GM21576 (cell line): ENCODE results near the gene SLC35A3.

ENCODE experiments used
- ATAC-seq: cut with Tn5 transposase; IDR thresholded peaks from one replicate; pipeline ENCODE4 v1.9.1; 2021; ENCODE audit warnings: mild to moderate bottlenecking, moderate library complexity; ENCODE audit not compliant: unreplicated experiment

Gene SLC35A3

DNA sequence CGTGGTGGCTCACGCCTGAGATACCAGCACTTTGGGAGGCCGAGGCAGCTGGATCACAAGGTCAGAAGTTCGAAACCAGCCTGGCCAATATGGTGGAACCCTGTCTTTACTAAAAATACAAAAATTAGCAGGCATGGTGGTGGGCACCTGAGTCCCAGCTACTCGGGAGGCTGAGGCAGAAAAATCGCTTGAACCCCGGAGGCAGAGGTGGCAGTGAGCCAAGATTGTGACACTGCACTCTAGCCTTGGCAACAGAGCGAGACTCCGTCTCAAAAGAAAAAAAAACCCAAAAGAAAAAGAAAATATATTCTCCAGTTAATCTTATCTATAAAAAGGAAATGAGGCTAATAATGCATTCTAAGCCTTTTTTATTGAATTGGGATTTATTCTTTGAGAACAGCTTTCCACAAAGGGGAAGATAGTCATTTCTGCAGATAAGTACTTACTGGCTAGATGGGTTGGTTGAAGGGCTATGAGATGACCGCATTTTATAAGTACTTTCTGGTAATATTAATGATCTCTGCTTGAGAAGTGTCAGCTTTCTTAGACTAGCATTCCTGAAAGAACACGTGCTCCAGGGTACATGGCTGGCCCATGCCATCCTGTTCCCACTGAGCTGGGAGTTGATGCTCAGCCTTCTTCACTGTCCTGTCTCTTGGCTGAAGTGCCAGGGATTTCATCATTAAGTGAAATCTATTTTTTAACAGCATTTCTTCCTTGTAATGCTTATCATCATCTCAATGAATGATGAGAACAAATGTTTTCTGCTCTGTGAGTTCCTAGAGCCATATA is 105.0 kb downstream of the SLC35A3 start:
- ATAC-seq: no peak

DNA sequence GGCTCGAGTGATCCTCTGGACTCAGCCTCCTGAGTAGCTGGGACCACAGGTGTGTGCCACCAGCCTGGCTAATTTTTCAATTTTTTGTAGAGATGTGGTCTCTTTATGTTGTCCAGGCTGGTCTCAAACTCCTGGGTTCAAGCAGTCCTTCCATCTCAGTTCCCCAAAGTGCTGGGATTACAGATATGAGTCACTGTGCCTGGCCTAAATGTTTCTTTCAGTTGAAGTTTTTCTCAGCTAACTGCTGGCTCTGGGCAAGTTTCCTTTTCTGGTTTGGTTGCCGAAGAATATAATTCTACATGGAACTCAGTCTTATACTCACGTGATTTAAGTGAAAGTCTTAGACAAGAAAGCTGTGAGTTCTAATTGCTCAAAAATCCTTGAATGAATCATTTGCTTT is 106.0 kb downstream of the SLC35A3 start:
- ATAC-seq: peak; percentile 58

DNA sequence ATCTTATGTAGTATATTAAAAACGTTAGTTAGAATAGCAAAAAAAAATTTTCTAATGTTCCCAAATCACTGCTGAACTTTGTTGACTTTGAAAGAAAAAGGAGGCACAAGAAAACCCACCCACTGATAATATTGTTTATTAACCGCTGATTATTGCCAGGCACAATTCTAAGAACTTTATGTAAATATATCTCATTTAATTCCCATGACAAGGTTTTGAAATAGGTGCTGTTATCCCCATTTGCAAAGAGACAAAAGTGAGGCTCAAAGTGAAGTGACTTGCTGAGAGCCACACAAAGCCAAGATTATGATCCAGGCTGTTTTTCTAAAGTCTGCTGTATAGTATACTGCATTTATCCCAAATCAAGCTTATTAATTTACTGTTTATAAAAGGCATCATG is 106.5 kb downstream of the SLC35A3 start:
- no peak for ATAC-seq

DNA sequence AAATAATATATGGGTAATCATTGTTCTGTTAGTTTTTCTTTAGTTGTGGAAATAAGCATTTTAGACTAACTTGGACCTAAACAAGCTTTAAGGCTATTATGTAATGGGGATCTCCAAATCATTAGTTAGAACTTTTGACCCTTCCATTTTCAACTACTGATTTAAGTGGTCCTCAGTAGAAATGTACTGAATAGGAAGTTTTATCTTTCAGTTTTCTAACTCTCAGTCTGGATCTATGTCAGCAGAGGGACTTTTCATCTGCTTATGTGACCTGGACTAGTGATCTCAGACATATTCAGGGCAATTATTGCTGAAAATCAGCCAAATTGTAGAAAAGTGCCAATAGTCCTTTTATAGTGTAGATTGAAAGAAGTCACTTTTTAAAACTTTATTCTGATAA is 106.9 kb downstream of the SLC35A3 start:
- ATAC-seq: peak; percentile 57

DNA sequence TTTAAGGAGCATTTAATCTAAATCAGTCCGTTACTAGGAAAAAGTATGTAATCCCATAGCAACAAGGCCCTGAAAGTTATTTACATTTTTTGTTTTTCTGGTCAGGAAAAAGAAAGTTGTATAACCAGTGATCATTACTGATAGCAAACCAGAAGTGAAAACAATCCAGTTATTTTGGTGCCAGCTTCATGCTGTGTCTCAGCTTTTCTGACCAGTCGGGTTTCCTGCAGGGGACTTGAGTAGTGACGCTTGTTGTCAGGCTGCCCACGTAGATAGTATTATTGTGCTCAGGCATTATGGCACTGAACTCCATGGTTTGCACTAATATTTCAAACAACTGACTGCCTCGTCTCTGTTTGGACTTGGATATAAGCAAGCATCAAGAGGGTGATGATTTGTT is 107.7 kb downstream of the SLC35A3 start:
- peak; percentile 58 for ATAC-seq

DNA sequence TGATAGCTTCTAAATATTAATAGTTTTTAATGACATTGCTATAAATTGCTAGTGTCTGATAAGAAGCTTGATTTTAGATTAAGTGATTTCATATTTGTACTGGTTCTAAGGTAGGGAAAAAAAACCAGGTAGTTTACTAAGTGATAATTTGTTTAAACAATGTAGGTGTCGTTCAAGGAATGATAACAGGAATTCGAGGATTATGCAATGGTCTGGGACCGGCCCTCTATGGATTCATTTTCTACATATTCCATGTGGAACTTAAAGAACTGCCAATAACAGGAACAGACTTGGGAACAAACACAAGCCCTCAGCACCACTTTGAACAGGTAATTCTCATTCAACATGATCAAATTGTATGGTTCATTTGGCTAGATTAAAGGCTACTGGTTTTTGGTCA is 110.5 kb downstream of the SLC35A3 start:
- no peak for ATAC-seq
